ENCODE results near the gene PCK1. TPM values are rescaled to one million over a fixed set of nuclear protein-coding genes. Genes with fewer than 3 reads are reported as not detected.
A peak's percentile ranks its signal among the peaks of the same experiment; 100 is the strongest.

PCK1 gene
- total RNA-seq, 1 donor from 2014 or later: 7.7 TPM

- no peak overlapping the region for H3K4me3 ChIP-seq
- peak overlapping the region; percentile 82 to 83 for H3K27ac ChIP-seq
- DNase-seq (ENCODE audit: low spot score in 2 of 2): no peak
- H3K27me3 ChIP-seq: no peaks in the 10 kb centered on the region
- TF ChIP-seq CTCF (IDR thresholded peaks at IDR 0.05): no peak
- H3K9me3 ChIP-seq: no peaks in the 10 kb centered on the region
- peaks cover 0 to 23% of the 10 kb centered on the region in 2 donors for H3K4me1 ChIP-seq
- H3K36me3 ChIP-seq: no peaks in the 10 kb centered on the region
- intact Hi-C loops (cut with DNase I): loop anchor here (2.0 to 5.0 kb wide), 2 partner anchors 189 to 807 kb away; partner anchors contain the start of genes RBM38 and VAPB
Observed at GRCh38 chr20:57581202-57582028, 20.5 kb downstream of the PCK1 start.

- Histone ChIP-seq H3K9me3 (no peaks in the 10 kb centered on the region), H3K27ac (peak overlapping the region; percentile 82 to 83), H3K27me3 (no peaks in the 10 kb centered on the region), H3K4me1 (peaks cover 0 to 23% of the 10 kb centered on the region in 2 donors), H3K36me3 (no peaks in the 10 kb centered on the region), H3K4me3 (peak overlapping the region in 1 of 2 donors; percentile 47)
- no peak for DNase-seq (ENCODE audit: low spot score in 2 of 2)
- intact Hi-C loops (cut with DNase I): loop anchor here (2.0 to 5.0 kb wide), 2 partner anchors 190 to 807 kb away; partner anchors contain the start of genes RBM38 and VAPB
- TF ChIP-seq CTCF (IDR thresholded peaks at IDR 0.05): peak in 1 of 3 experiments; percentile 2
Observed at GRCh38 chr20:57582029-57582378, 21.1 kb downstream of the PCK1 start.

- no peaks in the 10 kb centered on the region for H3K9me3 ChIP-seq
- H3K27ac ChIP-seq: peak overlapping the region; percentile 82 to 83
- no peaks in the 10 kb centered on the region for H3K36me3 ChIP-seq
- TF ChIP-seq CTCF (IDR thresholded peaks at IDR 0.05): peak; percentile 6 to 47 (median 43)
- no peaks in the 10 kb centered on the region for H3K27me3 ChIP-seq
- peak overlapping the region; percentile 45 to 47 for H3K4me3 ChIP-seq
- intact Hi-C loops (cut with DNase I): loop anchor here (2.0 to 5.0 kb wide), 2 partner anchors 190 to 806 kb away; partner anchors contain the start of genes RBM38 and VAPB
- peaks cover 0 to 23% of the 10 kb centered on the region in 2 donors for H3K4me1 ChIP-seq
- peak; percentile 31 to 87 for DNase-seq (ENCODE audit: low spot score in 2 of 2)
Observed at GRCh38 chr20:57582432-57583288, 21.8 kb downstream of the PCK1 start.

GRCh38 chr20:57583289-57584257 lies 22.7 kb downstream of the PCK1 start:
- no peak for TF ChIP-seq CTCF (IDR thresholded peaks at IDR 0.05)
- H3K36me3 ChIP-seq: no peaks in the 10 kb centered on the region
- DNase-seq (ENCODE audit: low spot score in 2 of 2): no peak
- H3K4me3 ChIP-seq: peak overlapping the region; percentile 45 to 47
- H3K9me3 ChIP-seq: no peaks in the 10 kb centered on the region
- no peaks in the 10 kb centered on the region for H3K27me3 ChIP-seq
- peaks cover 0 to 23% of the 10 kb centered on the region in 2 donors for H3K4me1 ChIP-seq
- peak overlapping the region; percentile 82 to 83 for H3K27ac ChIP-seq
- intact Hi-C loops (cut with DNase I): loop anchor here (2.0 to 5.0 kb wide), 2 partner anchors 191 to 805 kb away; partner anchors contain the start of genes RBM38 and VAPB
